ENCODE results near the gene ADRA1B.

The ADRA1B gene

GRCh38 chr5:159978358-159978757 is 62.1 kb downstream of the ADRA1B start:
- Histone ChIP-seq H3K9me3 (ENCODE audit: severe bottlenecking) (no peaks in the 10 kb centered on the region), H3K27me3 (ENCODE audit: insufficient read depth, poor library complexity, severe bottlenecking) (no peaks in the 10 kb centered on the region), H3K36me3 (ENCODE audit: low read depth) (no peaks in the 10 kb centered on the region), H3K4me1 (ENCODE audit: insufficient read depth, poor library complexity, severe bottlenecking) (peaks cover 16% of the 10 kb centered on the region), H3K27ac (ENCODE audit: poor library complexity, severe bottlenecking) (no peak overlapping the region), H3K4me3 (ENCODE audit: severe bottlenecking) (no peak overlapping the region)
- DNase-seq (ENCODE audit: low spot score) (no peak), ATAC-seq (ENCODE audit: low read depth) (no peak)
- no peak for TF ChIP-seq CTCF (IDR thresholded peaks at IDR 0.05; ENCODE audit: poor library complexity, severe bottlenecking)

- peak; percentile 57 for ATAC-seq (ENCODE audit: low read depth)
- peak overlapping the region; percentile 27 for H3K27ac ChIP-seq (ENCODE audit: poor library complexity, severe bottlenecking)
- TF ChIP-seq CTCF (IDR thresholded peaks at IDR 0.05; ENCODE audit: poor library complexity, severe bottlenecking), result no peak
Observed at GRCh38 chr5:159982421-159983173, 66.3 kb downstream of the ADRA1B start.

GRCh38 chr5:159987031-159987674 is 70.9 kb downstream of the ADRA1B start:
- TF ChIP-seq CTCF (IDR thresholded peaks at IDR 0.05; ENCODE audit: poor library complexity, severe bottlenecking), result peak; percentile 97
- Histone ChIP-seq H3K9me3 (ENCODE audit: severe bottlenecking) (no peaks in the 10 kb centered on the region), H3K4me3 (ENCODE audit: severe bottlenecking) (peak overlapping the region; percentile 24), H3K27me3 (ENCODE audit: insufficient read depth, poor library complexity, severe bottlenecking) (no peaks in the 10 kb centered on the region), H3K36me3 (ENCODE audit: low read depth) (no peaks in the 10 kb centered on the region), H3K4me1 (ENCODE audit: insufficient read depth, poor library complexity, severe bottlenecking) (peaks cover 8% of the 10 kb centered on the region), H3K27ac (ENCODE audit: poor library complexity, severe bottlenecking) (no peak overlapping the region)
- DNase-seq (ENCODE audit: low spot score) (peak; percentile 91), ATAC-seq (ENCODE audit: low read depth) (peak; percentile 94)

More at GRCh38 chr5:159982421-159983173, 66.3 kb downstream of the ADRA1B start:
- no peak for DNase-seq (ENCODE audit: low spot score)
- Histone ChIP-seq H3K36me3 (ENCODE audit: low read depth) (no peaks in the 10 kb centered on the region), H3K27me3 (ENCODE audit: insufficient read depth, poor library complexity, severe bottlenecking) (no peaks in the 10 kb centered on the region), H3K4me1 (ENCODE audit: insufficient read depth, poor library complexity, severe bottlenecking) (peaks cover 16% of the 10 kb centered on the region), H3K4me3 (ENCODE audit: severe bottlenecking) (no peak overlapping the region), H3K9me3 (ENCODE audit: severe bottlenecking) (no peaks in the 10 kb centered on the region)

- no peak for DNase-seq (ENCODE audit: low spot score)
- H3K9me3 ChIP-seq (ENCODE audit: severe bottlenecking), result peaks cover 4% of the 10 kb centered on the region
- peak; percentile 46 for TF ChIP-seq CTCF (IDR thresholded peaks at IDR 0.05; ENCODE audit: poor library complexity, severe bottlenecking)
- peaks cover 2% of the 10 kb centered on the region for H3K27me3 ChIP-seq (ENCODE audit: insufficient read depth, poor library complexity, severe bottlenecking)
- H3K36me3 ChIP-seq (ENCODE audit: low read depth), result no peaks in the 10 kb centered on the region
- no peak overlapping the region for H3K27ac ChIP-seq (ENCODE audit: poor library complexity, severe bottlenecking)
- no peaks in the 10 kb centered on the region for H3K4me1 ChIP-seq (ENCODE audit: insufficient read depth, poor library complexity, severe bottlenecking)
- ATAC-seq (ENCODE audit: low read depth), result no peak
- no peak overlapping the region for H3K4me3 ChIP-seq (ENCODE audit: severe bottlenecking)
Observed at GRCh38 chr5:159990506-159990905, 74.2 kb downstream of the ADRA1B start.

- TF ChIP-seq CTCF (IDR thresholded peaks at IDR 0.05; ENCODE audit: poor library complexity, severe bottlenecking), result no peak
- DNase-seq (ENCODE audit: low spot score), result no peak
- H3K27me3 ChIP-seq (ENCODE audit: insufficient read depth, poor library complexity, severe bottlenecking), result peaks cover 2% of the 10 kb centered on the region
- no peaks in the 10 kb centered on the region for H3K36me3 ChIP-seq (ENCODE audit: low read depth)
- peaks cover 4% of the 10 kb centered on the region for H3K9me3 ChIP-seq (ENCODE audit: severe bottlenecking)
- ATAC-seq (ENCODE audit: low read depth), result no peak
- no peak overlapping the region for H3K4me3 ChIP-seq (ENCODE audit: severe bottlenecking)
- no peak overlapping the region for H3K27ac ChIP-seq (ENCODE audit: poor library complexity, severe bottlenecking)
- no peaks in the 10 kb centered on the region for H3K4me1 ChIP-seq (ENCODE audit: insufficient read depth, poor library complexity, severe bottlenecking)
Observed at GRCh38 chr5:159992566-159992965, 76.3 kb downstream of the ADRA1B start.
